GM23338 (cell line): ENCODE results near the gene C1QTNF5. TPM values are rescaled to one million over a fixed set of nuclear protein-coding genes. Genes with fewer than 3 reads are reported as not detected.

Source experiments
- ATAC-seq: fragments of 200-7000 bp; cut with Tn5 transposase; 3 replicates; pipeline ENCODE4 v1.9.1; 2020
- DNase-seq: peaks from one replicate; pipeline ENCODE4 v3.0.0-alpha.2; 2015; ENCODE audit warnings: low spot score
- H2AFZ ChIP-seq: fragments of 200-600 bp; sonication (generic); 2 replicates; pipeline ENCODE4 v1.8.0; 2016; ENCODE audit warnings: antibody characterized with exemption, mild to moderate bottlenecking, moderate library complexity
- H3F3A ChIP-seq: fragments of 200-600 bp; sonication (generic); replicated peaks from 2 replicates; pipeline ENCODE4 v1.8.0; 2017; ENCODE audit warnings: antibody characterized with exemption, mixed run types, low read depth
- H3K27ac ChIP-seq: fragments of 200-600 bp; sonication (generic); 2 replicates; pipeline ENCODE4 v1.6.1; 2016; ENCODE audit warnings: low read depth
- H3K27me3 ChIP-seq: fragments of 200-600 bp; sonication (generic); 2 replicates; pipeline ENCODE4 v1.8.0; 2016; ENCODE audit warnings: mild to moderate bottlenecking, mixed run types, moderate library complexity; ENCODE audit not compliant: insufficient read depth
- H3K36me3 ChIP-seq: fragments of 200-600 bp; sonication (generic); 2 replicates; pipeline ENCODE4 v1.8.0; 2016; ENCODE audit warnings: mild to moderate bottlenecking; ENCODE audit not compliant: insufficient read depth
- H3K4me1 ChIP-seq: fragments of 200-600 bp; sonication (generic); 2 replicates; pipeline ENCODE4 v1.8.0; 2016; ENCODE audit warnings: mild to moderate bottlenecking, moderate library complexity; ENCODE audit not compliant: insufficient read depth
- H3K4me2 ChIP-seq: fragments of 200-600 bp; sonication (generic); 2 replicates; pipeline ENCODE4 v1.7.1; 2017; ENCODE audit warnings: mixed run types
- H3K4me3 ChIP-seq: fragments of 200-600 bp; sonication (generic); 2 replicates; pipeline ENCODE4 v1.6.1; 2016; ENCODE audit warnings: mixed run types
- H3K79me2 ChIP-seq: fragments of 200-600 bp; sonication (generic); replicated peaks from 2 replicates; pipeline ENCODE4 v1.8.0; 2017; ENCODE audit warnings: mild to moderate bottlenecking; ENCODE audit not compliant: insufficient read depth
- H3K9me2 ChIP-seq: fragments of 200-600 bp; sonication (generic); 2 replicates; pipeline ENCODE4 v1.8.0; 2017; ENCODE audit not compliant: insufficient read depth
- H4K20me1 ChIP-seq: fragments of 200-600 bp; sonication (generic); replicated peaks from 2 replicates; pipeline ENCODE4 v1.8.0; 2017; ENCODE audit warnings: mild to moderate bottlenecking; ENCODE audit not compliant: insufficient read depth
- H3K27ac Mint-ChIP-seq: 2 replicates; pipeline ENCODE4 v1.8.0; 2020; ENCODE audit warnings: inconsistent platforms, mild to moderate bottlenecking, moderate library complexity, mixed read lengths
- H3K27me3 Mint-ChIP-seq: 3 replicates; pipeline ENCODE4 v1.8.0; 2022; ENCODE audit warnings: low read depth, mild to moderate bottlenecking, moderate library complexity, mixed read lengths, inconsistent platforms; ENCODE audit not compliant: insufficient read depth, poor library complexity
- H3K36me3 Mint-ChIP-seq: 3 replicates; pipeline ENCODE4 v1.8.0; 2021; ENCODE audit warnings: low read depth, mild to moderate bottlenecking, inconsistent platforms, moderate library complexity, mixed read lengths
- H3K4me1 Mint-ChIP-seq: 3 replicates; pipeline ENCODE4 v1.8.0; 2020; ENCODE audit warnings: mild to moderate bottlenecking, inconsistent platforms, mixed read lengths
- H3K4me3 Mint-ChIP-seq: 3 replicates; pipeline ENCODE4 v1.8.0; 2021; ENCODE audit warnings: moderate library complexity, mild to moderate bottlenecking, inconsistent platforms, mixed read lengths
- H3K9me3 Mint-ChIP-seq: 3 replicates; pipeline ENCODE4 v1.8.0; 2020; ENCODE audit warnings: moderate library complexity, mild to moderate bottlenecking, inconsistent platforms, mixed read lengths
- CREB1 ChIP-seq: fragments of 250-450 bp; sonication (Bioruptor Pico); IDR thresholded peaks from 2 replicates; pipeline ENCODE4 v1.5.0; 2020; ENCODE audit warnings: low read depth, mild to moderate bottlenecking, moderate library complexity
- EZH2 ChIP-seq: fragments of 200-600 bp; sonication (generic); IDR thresholded peaks from one replicate; pipeline ENCODE4 v1.8.0; 2017; ENCODE audit warnings: antibody characterized with exemption, mild to moderate bottlenecking, low read depth; ENCODE audit not compliant: unreplicated experiment
- EZH2phosphoT487 ChIP-seq: fragments of 200-600 bp; sonication (generic); IDR thresholded peaks from one replicate; pipeline ENCODE4 v1.8.1; 2018; ENCODE audit warnings: antibody characterized with exemption; ENCODE audit not compliant: unreplicated experiment
- JUNB ChIP-seq: IDR thresholded peaks from one replicate; pipeline ENCODE4 v1.6.1; 2016; ENCODE audit warnings: antibody characterized with exemption; ENCODE audit not compliant: unreplicated experiment
- NANOG ChIP-seq: IDR thresholded peaks from 2 replicates; pipeline ENCODE4 v1.6.1; 2016; ENCODE audit warnings: antibody characterized with exemption, borderline replicate concordance
- POLR2AphosphoS5 ChIP-seq: IDR thresholded peaks from 2 replicates; pipeline ENCODE4 v1.6.1; 2016; ENCODE audit warnings: antibody characterized with exemption, low read depth
- ZNF114 ChIP-seq: fragments of 250-450 bp; sonication (Bioruptor Pico); IDR thresholded peaks from 2 replicates; pipeline ENCODE4 v1.5.0; 2020; ENCODE audit warnings: mild to moderate bottlenecking, moderate library complexity
- ZNF331 ChIP-seq: fragments of 250-450 bp; sonication (Bioruptor Pico); IDR thresholded peaks from 2 replicates; pipeline ENCODE4 v1.5.0; 2020; ENCODE audit warnings: low read depth, mild to moderate bottlenecking, moderate library complexity
- polyA plus RNA-seq: library from polyadenylated mRNA; unstranded; fragments of >200 nt; fragmentation: Nextera tagmentation; extraction: Ambion mirVana; gene quantifications from 2 replicates; pipeline ENCODE4 v1.2.1, GENCODE V29; 2016
- total RNA-seq: library from RNA; depleted of rRNA; stranded (reverse); fragments of >200 nt; shearing (Covaris generic); gene quantifications from 2 replicates; pipeline ENCODE4 v1.2.3, GENCODE V29; 2014
- TF ChIP-seq, protein P1 (sequence below), 2 experiments: fragments of 200-600 bp in 1 of 2; sonication (generic) in 1 of 2; conservative IDR thresholded peaks; 2 replicates each; pipeline versions ENCODE4 v1.5.1 to v1.6.1; 2016 to 2017; ENCODE audit warnings: antibody characterized with exemption in 2 of 2, low read depth in 2 of 2, mild to moderate bottlenecking in 2 of 2, moderate library complexity in 1 of 2
- TF ChIP-seq, protein P2 (sequence below): fragments of 250-450 bp; sonication (Bioruptor Pico); IDR thresholded peaks from 2 replicates; pipeline ENCODE4 v1.5.0; 2020; ENCODE audit warnings: mild to moderate bottlenecking, moderate library complexity

The C1QTNF5 gene
- total and polyA plus RNA-seq, 2 experiments from 2014 or later: 1.9 TPM

- Histone ChIP-seq H3F3A (no peaks in the 10 kb centered on the region), H3K79me2 (no peaks in the 10 kb centered on the region), H2AFZ (no peak overlapping the region), H4K20me1 (no peaks in the 10 kb centered on the region; the same call in 1 of the 2 replicates), H3K27ac (no peak overlapping the region), H3K4me1 (peaks cover 23% of the 10 kb centered on the region), H3K36me3 (no peaks in the 10 kb centered on the region), H3K4me2 (no peak overlapping the region), H3K27me3 (no peaks in the 10 kb centered on the region; the same call in 1 of the 2 replicates), H3K9me2 (no peaks in the 10 kb centered on the region), H3K4me3 (no peak overlapping the region)
- ATAC-seq (no peak), DNase-seq (no peak)
- Mint-ChIP-seq H3K36me3 (no peaks in the 10 kb centered on the region; the same call in 2 of the 3 replicates), H3K27me3 (peaks cover 22% of the 10 kb centered on the region), H3K9me3 (no peaks in the 10 kb centered on the region), H3K4me3 (no peak overlapping the region), H3K4me1 (peaks cover 64% of the 10 kb centered on the region), H3K27ac (no peak overlapping the region)
- TF ChIP-seq, protein P1, sequence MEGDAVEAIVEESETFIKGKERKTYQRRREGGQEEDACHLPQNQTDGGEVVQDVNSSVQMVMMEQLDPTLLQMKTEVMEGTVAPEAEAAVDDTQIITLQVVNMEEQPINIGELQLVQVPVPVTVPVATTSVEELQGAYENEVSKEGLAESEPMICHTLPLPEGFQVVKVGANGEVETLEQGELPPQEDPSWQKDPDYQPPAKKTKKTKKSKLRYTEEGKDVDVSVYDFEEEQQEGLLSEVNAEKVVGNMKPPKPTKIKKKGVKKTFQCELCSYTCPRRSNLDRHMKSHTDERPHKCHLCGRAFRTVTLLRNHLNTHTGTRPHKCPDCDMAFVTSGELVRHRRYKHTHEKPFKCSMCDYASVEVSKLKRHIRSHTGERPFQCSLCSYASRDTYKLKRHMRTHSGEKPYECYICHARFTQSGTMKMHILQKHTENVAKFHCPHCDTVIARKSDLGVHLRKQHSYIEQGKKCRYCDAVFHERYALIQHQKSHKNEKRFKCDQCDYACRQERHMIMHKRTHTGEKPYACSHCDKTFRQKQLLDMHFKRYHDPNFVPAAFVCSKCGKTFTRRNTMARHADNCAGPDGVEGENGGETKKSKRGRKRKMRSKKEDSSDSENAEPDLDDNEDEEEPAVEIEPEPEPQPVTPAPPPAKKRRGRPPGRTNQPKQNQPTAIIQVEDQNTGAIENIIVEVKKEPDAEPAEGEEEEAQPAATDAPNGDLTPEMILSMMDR (conservative IDR thresholded peaks at IDR 0.05; ENCODE audit: low read depth in 2 of 2): peak in 1 of 2 experiments; percentile 40; a peak in 2 of 4 replicates
- no peak for TF ChIP-seq ZNF331 (CRISPR knock-in tag)
Measured at GRCh38 chr11:119371778-119372182, 31.1 kb upstream of the C1QTNF5 start.

- Histone ChIP-seq H3K4me3 (no peak overlapping the region), H3K4me1 (peaks cover 17% of the 10 kb centered on the region), H3K79me2 (no peaks in the 10 kb centered on the region), H3K27me3 (peaks cover 6% of the 10 kb centered on the region; the same call in 1 of the 2 replicates), H3K4me2 (no peak overlapping the region), H3K27ac (no peak overlapping the region), H3K36me3 (no peaks in the 10 kb centered on the region), H3F3A (no peaks in the 10 kb centered on the region), H4K20me1 (no peaks in the 10 kb centered on the region; the same call in 1 of the 2 replicates), H3K9me2 (no peaks in the 10 kb centered on the region), H2AFZ (no peak overlapping the region)
- DNase-seq (no peak), ATAC-seq (no peak)
- peaks cover 62% of the 10 kb centered on the region for H3K4me1 Mint-ChIP-seq
- no peak overlapping the region for H3K27ac Mint-ChIP-seq
- H3K27me3 Mint-ChIP-seq: peaks cover 24% of the 10 kb centered on the region
- H3K4me3 Mint-ChIP-seq: no peak overlapping the region
- H3K36me3 Mint-ChIP-seq: no peaks in the 10 kb centered on the region; the same call in 2 of the 3 replicates
- H3K9me3 Mint-ChIP-seq: peaks cover 2% of the 10 kb centered on the region; the same call in 1 of the 3 replicates
- TF ChIP-seq, protein P2, sequence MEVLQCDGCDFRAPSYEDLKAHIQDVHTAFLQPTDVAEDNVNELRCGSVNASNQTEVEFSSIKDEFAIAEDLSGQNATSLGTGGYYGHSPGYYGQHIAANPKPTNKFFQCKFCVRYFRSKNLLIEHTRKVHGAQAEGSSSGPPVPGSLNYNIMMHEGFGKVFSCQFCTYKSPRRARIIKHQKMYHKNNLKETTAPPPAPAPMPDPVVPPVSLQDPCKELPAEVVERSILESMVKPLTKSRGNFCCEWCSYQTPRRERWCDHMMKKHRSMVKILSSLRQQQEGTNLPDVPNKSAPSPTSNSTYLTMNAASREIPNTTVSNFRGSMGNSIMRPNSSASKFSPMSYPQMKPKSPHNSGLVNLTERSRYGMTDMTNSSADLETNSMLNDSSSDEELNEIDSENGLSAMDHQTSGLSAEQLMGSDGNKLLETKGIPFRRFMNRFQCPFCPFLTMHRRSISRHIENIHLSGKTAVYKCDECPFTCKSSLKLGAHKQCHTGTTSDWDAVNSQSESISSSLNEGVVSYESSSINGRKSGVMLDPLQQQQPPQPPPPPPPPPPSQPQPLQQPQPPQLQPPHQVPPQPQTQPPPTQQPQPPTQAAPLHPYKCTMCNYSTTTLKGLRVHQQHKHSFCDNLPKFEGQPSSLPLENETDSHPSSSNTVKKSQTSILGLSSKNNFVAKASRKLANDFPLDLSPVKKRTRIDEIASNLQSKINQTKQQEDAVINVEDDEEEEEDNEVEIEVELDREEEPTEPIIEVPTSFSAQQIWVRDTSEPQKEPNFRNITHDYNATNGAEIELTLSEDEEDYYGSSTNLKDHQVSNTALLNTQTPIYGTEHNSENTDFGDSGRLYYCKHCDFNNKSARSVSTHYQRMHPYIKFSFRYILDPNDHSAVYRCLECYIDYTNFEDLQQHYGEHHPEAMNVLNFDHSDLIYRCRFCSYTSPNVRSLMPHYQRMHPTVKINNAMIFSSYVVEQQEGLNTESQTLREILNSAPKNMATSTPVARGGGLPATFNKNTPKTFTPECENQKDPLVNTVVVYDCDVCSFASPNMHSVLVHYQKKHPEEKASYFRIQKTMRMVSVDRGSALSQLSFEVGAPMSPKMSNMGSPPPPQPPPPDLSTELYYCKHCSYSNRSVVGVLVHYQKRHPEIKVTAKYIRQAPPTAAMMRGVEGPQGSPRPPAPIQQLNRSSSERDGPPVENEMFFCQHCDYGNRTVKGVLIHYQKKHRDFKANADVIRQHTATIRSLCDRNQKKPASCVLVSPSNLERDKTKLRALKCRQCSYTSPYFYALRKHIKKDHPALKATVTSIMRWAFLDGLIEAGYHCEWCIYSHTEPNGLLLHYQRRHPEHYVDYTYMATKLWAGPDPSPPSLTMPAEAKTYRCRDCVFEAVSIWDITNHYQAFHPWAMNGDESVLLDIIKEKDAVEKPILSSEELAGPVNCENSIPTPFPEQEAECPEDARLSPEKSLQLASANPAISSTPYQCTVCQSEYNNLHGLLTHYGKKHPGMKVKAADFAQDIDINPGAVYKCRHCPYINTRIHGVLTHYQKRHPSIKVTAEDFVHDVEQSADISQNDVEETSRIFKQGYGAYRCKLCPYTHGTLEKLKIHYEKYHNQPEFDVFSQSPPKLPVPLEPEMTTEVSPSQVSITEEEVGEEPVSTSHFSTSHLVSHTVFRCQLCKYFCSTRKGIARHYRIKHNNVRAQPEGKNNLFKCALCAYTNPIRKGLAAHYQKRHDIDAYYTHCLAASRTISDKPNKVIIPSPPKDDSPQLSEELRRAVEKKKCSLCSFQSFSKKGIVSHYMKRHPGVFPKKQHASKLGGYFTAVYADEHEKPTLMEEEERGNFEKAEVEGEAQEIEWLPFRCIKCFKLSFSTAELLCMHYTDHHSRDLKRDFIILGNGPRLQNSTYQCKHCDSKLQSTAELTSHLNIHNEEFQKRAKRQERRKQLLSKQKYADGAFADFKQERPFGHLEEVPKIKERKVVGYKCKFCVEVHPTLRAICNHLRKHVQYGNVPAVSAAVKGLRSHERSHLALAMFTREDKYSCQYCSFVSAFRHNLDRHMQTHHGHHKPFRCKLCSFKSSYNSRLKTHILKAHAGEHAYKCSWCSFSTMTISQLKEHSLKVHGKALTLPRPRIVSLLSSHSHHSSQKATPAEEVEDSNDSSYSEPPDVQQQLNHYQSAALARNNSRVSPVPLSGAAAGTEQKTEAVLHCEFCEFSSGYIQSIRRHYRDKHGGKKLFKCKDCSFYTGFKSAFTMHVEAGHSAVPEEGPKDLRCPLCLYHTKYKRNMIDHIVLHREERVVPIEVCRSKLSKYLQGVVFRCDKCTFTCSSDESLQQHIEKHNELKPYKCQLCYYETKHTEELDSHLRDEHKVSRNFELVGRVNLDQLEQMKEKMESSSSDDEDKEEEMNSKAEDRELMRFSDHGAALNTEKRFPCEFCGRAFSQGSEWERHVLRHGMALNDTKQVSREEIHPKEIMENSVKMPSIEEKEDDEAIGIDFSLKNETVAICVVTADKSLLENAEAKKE (CRISPR knock-in tag): no peak
- TF ChIP-seq ZNF331 (CRISPR knock-in tag) (no peak), NANOG (no peak), EZH2 (no peak), CREB1 (no peak), ZNF114 (CRISPR knock-in tag) (no peak), EZH2phosphoT487 (no peak), JUNB (no peak), POLR2AphosphoS5 (no peak)
Measured at GRCh38 chr11:119371067-119371601, 30.5 kb upstream of the C1QTNF5 start.
